Bronchial epithelial cell (primary cell): ENCODE results near the gene NUDT1. TPM values are rescaled to one million over a fixed set of nuclear protein-coding genes. Genes with fewer than 3 reads are reported as not detected.

ENCODE experiments used
- DNase-seq: peaks from one replicate; pipeline ENCODE4 v3.0.0-alpha.2; 2010; ENCODE audit warnings: low read depth
- FAIRE-seq: peaks from 2 replicates; lab custom pipeline; 2011; peaks lifted over from hg19 to GRCh38; lab: Jason Lieb, UNC
- H3K27me3 ChIP-seq: 2 replicates; pipeline ENCODE4 v1.5.1; 2011; ENCODE audit warnings: low read length; ENCODE audit not compliant: control insufficient read depth, insufficient read depth
- H3K36me3 ChIP-seq: 2 replicates; pipeline ENCODE4 v1.5.1; 2011; ENCODE audit warnings: low read length; ENCODE audit not compliant: control insufficient read depth, insufficient read depth
- H3K4me3 ChIP-seq: 2 replicates; pipeline ENCODE4 v1.5.1; 2011; ENCODE audit warnings: mild to moderate bottlenecking, low read depth, low read length, control low read depth
- CTCF ChIP-seq: IDR thresholded peaks from 2 replicates; pipeline ENCODE4 v1.5.1; 2011; ENCODE audit warnings: mild to moderate bottlenecking, moderate library complexity, low read length, control low read depth, inconsistent platforms; ENCODE audit not compliant: insufficient read depth, severe bottlenecking
- total RNA-seq: library from RNA; depleted of rRNA; stranded (reverse); fragments of >200 nt; gene quantifications from 2 replicates; pipeline ENCODE4 v1.2.1, GENCODE V29; 2014

Gene NUDT1
- total RNA-seq, 1 donor from 2014 or later = 7.9 TPM

DNA sequence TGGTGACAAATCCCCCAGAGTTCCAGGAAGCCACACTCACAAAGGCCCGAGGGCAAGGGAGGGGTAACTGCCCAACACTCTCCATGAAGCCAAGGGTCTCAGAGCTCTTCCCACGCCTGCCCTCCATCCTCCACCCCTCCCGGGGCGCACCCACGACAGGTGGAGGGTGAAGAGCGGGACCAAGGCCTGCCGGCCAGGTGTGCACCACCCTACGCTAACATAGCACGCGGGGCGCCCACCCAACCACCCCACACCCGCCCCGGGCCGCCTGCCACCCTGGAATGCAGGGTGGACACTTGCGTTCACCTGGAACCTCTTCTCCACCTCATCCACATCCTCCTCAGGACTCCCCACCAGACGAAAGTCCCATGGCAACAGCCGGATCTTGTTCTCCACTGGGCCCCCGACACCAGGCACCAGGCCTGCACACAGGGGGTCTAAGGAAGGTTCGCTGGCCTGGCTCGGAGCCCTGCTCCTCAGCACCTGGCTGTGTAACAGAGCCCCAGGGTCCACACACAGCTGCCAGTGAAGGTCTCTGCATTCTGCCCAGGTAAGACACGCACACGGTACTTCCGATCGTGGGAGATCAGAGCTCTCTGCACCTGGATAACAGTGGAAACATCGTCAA lies 42.0 kb upstream of the NUDT1 start:
- Histone ChIP-seq H3K27me3 (no peaks in the 10 kb centered on the region), H3K36me3 (peaks cover 4% of the 10 kb centered on the region), H3K4me3 (no peak overlapping the region)
- no peak for FAIRE-seq
- DNase-seq = no peak
- TF ChIP-seq CTCF = no peak

DNA sequence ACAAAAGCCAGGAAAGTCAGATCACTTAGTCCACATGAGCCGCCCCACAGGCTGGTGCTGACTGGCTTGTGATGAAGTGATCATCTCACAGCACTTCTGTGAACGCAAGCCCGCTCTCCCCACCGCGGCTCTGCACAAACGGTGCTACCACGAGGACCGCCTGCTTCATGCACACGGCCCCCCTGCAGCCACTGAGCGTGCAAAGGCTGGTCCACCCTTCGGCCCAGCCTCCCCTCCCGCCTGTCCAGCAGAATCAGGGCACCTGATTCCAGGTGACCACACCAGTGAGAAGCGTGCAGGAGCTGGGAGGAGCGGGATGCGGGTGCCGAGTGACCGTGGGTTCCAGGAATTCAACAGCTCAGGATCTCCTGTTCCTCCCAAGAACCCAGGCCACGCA lies 41.4 kb upstream of the NUDT1 start:
- Histone ChIP-seq H3K36me3 (peaks cover 4% of the 10 kb centered on the region), H3K27me3 (no peaks in the 10 kb centered on the region), H3K4me3 (no peak overlapping the region)
- FAIRE-seq (no peak), DNase-seq (no peak)
- TF ChIP-seq CTCF = no peak

GRCh38 chr7:2201128-2201527 lies 40.9 kb upstream of the NUDT1 start:
- Histone ChIP-seq H3K36me3 (peaks cover 4% of the 10 kb centered on the region), H3K27me3 (no peaks in the 10 kb centered on the region), H3K4me3 (no peak overlapping the region)
- no peak for FAIRE-seq
- TF ChIP-seq CTCF = no peak
- DNase-seq = no peak

DNA sequence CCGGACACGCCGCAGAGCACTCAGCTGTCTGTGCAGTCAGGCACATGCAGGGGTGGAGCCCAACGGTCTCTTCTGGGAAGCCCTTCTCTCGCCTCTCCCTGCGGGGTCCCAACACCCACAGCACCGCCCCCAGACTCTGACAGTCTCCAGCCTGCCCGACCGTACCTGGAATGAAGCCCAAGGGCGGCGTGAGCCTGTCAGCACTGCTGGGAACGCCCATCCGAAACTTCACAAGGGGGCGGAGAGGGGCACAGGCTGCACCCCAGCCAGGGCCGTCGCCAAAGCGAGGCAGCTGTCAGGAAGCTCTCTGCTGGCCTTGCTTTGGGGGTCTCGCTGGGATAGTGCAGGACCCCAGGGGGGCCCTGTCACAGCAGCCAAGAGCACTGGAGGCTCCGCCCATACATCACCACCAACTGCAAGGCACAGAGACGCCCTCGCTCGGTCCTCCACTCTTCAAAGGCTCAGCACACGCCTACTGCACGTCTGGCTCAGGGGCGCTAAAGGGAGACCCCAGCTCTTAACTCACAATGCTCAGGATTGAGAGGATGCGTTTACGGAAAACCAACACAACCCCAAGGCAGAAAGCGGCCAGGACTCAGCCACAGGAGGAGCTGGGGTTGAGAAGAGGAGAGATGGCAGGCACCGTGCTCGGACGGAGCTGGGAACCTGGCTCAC lies 40.2 kb upstream of the NUDT1 start:
- TF ChIP-seq CTCF = no peak
- H3K36me3 ChIP-seq = peaks cover 4% of the 10 kb centered on the region
- H3K27me3 ChIP-seq = no peaks in the 10 kb centered on the region
- no peak for FAIRE-seq
- no peak overlapping the region for H3K4me3 ChIP-seq
- DNase-seq = no peak

GRCh38 chr7:2202361-2202761 lies 39.7 kb upstream of the NUDT1 start:
- no peaks in the 10 kb centered on the region for H3K27me3 ChIP-seq
- H3K4me3 ChIP-seq = no peak overlapping the region
- H3K36me3 ChIP-seq = peaks cover 4% of the 10 kb centered on the region
- no peak for TF ChIP-seq CTCF
- DNase-seq (no peak), FAIRE-seq (no peak)
